Measurements from ENCODE around the gene NAA15.
A peak's percentile ranks its signal among the peaks of the same experiment; 100 is the strongest.
"Not testable (repeated sequence)": the region's sequence is repeated elsewhere in the genome, so short reads cannot be mapped to it uniquely, and the experiment has no call there.

Gene NAA15

GRCh38 chr4:139297001-139297410 is 4.3 kb upstream of the NAA15 start:
- no peak for DNase-seq (ENCODE audit: low read depth in 2 of 2)

DNA sequence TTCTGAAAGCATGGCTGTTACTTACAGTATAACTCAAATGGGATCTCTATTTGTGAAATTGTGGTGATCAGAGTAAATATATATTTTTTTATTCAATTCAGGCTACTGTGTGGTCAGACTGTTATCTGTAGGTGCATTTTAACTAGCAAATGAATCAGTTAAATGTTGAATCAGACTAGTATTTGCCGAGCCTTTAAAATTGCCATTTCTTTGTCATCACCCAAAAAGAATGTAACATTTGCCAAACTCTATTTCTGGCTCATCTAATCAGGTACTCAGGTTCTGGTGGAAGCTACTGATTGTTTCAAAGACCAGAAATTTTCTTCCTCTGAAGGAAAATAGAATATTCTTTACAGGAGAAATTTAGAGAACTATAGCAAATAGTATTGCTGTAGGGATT is 1.8 kb upstream of the NAA15 start:
- no peak for DNase-seq (ENCODE audit: low read depth in 2 of 2)

DNA sequence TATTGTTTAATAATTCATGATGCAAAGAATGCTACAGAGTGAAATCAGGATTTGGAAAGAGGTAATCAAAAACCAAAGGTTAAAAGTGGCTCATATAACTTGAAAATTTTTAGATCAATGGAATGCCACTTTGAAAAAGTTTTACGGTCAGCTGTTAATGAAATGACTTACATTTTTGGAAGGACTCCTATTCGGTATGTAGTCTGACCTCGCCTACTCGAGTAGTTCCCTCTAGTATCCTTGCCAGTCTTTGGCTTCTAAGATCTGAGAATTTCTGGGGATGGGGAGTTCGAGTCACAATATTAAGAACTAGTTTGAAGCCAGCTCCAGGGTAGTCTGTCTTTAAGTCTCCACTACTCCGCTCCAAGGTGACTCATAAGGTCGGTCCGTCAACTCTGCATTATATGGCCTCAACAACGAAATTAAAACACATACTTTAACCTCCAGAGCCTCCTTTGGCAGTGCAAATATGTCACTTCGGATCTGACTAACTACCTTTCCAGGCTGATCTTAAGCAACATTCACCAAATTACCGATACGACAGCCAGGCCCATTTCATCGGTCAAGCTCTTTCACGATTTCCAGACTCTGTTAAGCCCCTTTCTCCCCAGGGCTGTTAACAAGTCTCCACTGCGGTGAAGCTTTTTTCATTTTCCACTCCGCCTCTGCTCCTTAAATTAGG is 733 bp upstream of the NAA15 start:
- no peak for DNase-seq (ENCODE audit: low read depth in 2 of 2)

DNA sequence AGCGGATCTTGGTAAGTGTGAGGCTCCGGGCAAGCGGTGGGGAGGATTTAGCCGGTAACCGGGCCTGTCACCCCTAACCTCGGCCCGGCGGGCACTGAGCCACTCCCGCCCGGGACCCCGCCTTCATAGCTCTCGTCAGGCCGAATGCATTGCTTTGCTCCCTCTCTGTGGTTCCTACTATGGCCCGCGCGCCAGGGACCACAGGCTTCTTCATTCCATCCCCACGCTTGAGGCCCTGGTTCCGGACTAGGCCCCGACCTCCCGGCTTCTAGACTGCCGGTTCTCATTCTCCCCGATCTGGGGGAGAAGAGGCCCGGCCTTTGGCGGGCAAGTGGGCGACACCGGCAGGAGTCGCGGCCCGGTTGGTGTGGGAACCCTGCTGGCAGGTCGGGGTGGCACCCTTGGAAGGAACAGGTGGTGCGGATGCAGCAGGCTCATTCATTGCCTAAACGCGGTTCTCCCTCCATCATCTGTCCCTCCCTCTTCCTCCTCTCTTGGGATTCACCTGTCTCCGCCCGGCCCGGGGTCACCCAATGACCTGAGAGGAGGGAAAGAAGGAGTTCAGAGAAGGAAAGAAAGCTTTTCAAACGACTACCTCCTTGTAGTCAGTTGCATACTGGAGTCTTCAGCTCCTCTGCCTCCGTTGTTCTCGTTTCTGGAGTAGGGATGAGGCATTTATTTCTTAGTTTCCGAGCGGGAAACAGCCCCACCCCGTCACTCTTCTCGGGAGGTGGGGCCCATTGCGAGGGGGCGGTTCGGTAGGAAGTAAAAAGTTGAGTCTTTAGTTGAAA is 711 bp downstream of the NAA15 start, which contains the start of gene NDUFC1:
TSS of gene NDUFC1 (minus strand) at position 657 of the 791 bp plus-strand sequence. CDS start 6,679 bp downstream, outside the sequence.
- peak; percentile 31 to 47 for DNase-seq (ENCODE audit: low read depth in 2 of 2)

- no peak for DNase-seq (ENCODE audit: low read depth in 2 of 2)
Measured at GRCh38 chr4:139304920-139305319, 3.6 kb downstream of the NAA15 start.

DNA sequence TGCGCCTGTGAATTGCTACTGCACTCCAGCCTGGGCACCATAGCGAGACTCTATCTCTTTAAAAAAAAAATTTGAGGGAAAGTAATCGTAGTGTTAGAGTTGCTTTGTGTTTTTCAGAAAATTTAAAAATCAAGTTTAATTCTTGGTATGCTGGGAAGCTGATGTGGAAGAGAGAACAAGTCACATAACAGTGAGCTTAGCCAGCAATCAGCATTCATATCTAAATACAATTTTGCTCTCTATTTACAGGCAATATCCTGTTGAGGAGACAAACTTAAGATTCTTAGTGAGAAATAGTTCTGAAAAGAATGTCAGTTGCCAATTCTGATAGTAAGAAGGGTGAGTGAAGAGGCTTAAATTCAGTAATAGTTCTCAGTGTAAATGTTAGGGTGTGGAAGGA is 10.6 kb downstream of the NAA15 start:
- no peak for DNase-seq (ENCODE audit: low read depth in 2 of 2)

GRCh38 chr4:139312552-139313332 is 11.4 kb downstream of the NAA15 start:
- DNase-seq (ENCODE audit: low read depth in 2 of 2): no peak

DNA sequence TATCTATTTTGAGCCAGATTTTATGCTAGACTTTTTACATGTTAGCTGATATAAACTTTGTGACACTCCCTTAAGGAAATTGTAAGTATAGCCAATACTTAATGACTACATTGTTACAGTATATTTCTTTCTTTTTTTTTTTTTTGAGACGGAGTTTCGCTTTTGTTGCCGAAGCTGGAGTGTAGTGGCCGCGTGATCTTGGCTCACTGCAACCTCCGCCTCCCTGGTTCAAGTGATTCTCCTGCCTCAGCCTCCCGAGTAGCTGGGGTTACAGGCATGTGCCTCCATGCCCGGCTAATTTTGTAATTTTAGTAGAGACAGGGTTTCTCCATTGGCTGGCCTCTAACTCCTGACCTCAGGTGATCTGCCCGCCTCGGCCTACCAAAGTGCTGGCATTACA is 12.1 kb downstream of the NAA15 start:
- not testable (repeated sequence) for DNase-seq (ENCODE audit: low read depth in 2 of 2)

DNA sequence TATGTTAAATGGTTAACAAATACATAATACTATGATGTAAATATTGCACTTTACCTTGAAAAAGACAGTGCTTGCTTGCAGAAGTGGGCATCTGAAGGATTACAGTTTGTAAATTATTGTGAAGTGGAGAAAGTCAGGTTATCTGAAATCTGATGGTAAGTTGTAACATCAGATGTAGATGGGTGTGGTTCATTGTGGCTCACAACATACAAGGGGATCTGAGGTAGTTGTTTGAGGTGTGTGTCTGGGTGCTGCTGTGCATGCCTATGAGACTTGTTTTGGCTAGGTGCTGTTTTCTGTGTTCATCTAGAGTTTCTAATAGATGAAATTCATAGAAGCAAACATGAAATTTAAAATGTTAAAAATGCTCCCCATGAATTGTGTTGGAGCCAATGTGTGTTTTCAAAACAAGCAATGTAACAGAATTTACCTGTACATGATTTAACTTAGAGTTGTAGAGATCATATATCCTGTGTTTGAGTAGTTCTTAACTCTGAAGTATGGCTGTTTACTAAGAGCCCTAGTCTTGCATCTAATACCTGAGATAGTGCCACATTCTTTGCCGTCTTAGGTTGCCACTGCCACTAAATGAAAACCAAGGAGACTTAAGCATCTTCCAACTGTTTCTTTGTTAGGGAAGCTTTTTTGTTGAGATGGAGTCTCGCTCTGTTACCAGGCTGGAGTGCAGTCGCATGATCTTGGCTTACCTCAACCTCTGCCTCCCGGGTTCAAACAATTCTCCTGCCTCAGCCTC is 12.9 kb downstream of the NAA15 start:
- no peak for DNase-seq (ENCODE audit: low read depth in 2 of 2)

- no peak for DNase-seq (ENCODE audit: low read depth in 2 of 2)
Measured at GRCh38 chr4:139315221-139315675, 13.9 kb downstream of the NAA15 start.

DNA sequence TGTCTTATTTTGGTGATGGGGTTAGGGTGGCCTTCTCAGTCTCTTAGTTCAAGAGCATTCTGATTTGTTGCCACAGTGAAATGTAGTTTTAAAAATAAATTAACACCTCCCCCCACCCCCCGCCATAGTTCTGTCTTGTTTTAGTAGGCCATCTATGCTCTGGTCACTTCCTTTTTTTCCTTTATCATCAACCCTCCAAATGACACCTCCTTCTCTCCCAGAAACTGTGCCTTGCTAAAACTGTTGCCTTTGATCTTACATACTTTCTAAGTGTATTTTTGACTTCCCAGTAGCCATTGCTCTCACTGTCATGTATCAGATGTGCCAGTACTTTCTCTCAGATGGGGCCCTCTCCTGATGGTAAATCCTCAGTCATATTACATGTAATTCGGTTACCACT is 15.4 kb downstream of the NAA15 start:
- DNase-seq (ENCODE audit: low read depth in 2 of 2): no peak

DNA sequence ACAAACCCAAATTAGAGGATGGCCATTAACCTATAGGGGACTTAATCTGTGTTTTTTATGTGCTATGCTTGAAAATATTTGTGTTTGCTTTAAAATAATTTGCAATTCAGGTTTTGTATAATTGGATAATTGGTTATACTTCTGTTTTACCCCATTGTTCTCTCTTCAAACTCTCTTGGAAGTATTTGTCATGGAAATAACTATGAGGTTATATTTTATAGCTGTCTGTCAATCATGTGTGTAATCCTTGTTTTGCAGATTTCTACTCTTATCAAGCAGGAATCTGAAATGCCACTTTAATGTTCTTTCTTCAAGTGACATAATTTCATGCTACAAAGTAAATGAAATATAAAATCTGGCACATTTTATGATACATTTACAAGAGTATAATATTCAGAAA is 16.3 kb downstream of the NAA15 start:
- no peak for DNase-seq (ENCODE audit: low read depth in 2 of 2)

DNA sequence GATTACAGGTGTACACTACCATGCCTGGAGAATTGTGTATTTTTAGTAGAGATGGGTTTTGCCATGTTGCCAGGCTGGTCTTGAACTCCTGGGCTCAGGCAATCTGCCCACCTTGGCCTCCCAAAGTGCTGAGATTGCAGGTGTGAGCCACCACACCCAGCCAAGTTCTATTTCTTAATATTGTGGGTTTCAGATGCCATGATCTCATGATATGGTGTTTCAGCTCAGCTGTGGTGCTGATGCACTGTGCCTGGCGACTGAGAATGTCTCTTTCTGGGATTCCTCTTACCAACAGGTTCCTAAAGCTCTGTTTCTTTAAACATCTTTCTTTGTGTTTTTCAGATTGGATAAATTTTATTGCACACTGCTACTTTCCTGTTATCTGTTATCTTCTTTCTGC is 18.3 kb downstream of the NAA15 start:
- DNase-seq (ENCODE audit: low read depth in 2 of 2): no peak

GRCh38 chr4:139322070-139322469 is 20.8 kb downstream of the NAA15 start:
- not testable (repeated sequence) for DNase-seq (ENCODE audit: low read depth in 2 of 2)

DNA sequence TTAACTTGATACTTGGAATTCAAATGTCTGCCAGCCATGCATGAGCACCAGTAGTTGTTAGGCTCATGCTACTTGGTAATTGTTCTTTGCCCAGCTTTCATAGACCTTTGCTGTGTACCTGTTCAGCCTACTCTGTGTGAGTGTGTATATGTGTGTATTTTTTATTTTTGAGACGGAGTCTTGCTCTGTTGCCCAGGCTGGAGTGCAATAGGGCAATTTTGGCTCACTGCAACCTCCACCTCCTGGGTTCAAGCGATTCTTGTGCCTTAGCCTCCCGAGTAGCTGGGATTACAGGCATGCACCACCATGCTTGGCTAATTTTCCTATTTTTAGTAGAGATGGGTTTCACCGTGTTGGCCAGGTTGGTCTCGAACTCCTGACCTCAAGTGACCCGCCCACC is 21.2 kb downstream of the NAA15 start:
- not testable (repeated sequence) for DNase-seq (ENCODE audit: low read depth in 2 of 2)

DNA sequence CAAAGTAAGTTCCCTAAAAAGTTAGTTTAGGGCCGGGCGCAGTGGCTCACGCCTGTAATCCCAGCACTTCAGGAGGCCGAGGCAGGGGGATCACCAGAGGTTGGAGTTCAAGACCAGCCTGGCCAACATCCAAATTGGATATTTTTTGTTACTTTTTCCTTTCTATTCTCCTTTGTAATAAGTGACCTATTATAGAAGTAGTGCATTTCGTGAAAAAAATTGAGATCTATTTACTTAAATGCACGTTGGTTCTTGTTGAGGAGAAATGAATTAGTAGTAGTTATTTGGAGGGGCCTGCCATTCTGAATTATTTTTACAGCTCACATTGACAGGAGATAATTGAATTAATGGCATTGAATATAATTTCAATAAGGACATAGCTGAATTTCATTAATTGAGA is 23.3 kb downstream of the NAA15 start:
- DNase-seq (ENCODE audit: low read depth in 2 of 2): no peak

DNA sequence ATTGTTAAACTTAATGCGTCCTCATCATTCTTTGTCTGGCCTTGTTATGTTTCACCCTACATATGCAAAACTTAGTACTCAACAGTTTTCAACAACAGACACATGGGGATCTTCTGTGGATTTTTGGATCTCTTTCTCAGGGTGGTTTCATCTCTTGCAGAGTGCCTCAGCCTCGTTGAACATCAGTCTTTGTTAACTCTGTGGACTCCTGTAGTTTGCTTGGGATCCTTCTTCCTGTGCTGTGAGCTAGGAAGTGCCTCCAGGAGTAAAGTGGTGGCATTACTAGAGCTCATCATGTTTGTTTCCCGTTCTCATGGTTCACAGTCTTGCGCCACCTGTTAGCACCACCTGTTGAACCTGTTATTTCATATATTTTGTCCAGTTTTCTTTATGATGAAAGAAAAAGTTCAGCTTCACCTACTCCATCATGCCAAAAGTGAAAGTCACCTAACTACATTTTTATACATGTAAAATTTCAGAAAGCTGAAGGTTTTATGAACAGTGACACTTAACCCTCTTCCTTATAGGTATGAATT is 28.4 kb downstream of the NAA15 start:
- DNase-seq (ENCODE audit: low read depth in 2 of 2): no peak

DNA sequence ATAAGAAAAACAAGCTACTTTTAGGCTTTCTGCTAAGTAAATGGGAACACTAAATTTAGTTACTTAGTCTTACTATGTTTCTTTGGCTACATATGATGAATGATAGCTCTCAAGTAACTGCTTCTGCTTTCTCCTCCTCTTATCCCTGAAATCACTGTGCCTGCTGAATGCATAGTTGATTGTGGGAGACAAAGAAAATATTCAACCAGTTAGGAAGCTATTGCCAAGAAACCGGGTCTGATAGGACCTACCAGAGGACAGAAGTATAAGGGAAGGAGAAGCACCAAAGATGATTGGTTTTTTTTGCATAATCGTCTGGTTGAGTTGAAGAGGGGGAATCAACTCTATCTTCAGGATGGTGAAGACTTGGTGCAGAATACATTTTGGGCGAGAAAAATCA is 29.0 kb downstream of the NAA15 start:
- no peak for DNase-seq (ENCODE audit: low read depth in 2 of 2)

DNA sequence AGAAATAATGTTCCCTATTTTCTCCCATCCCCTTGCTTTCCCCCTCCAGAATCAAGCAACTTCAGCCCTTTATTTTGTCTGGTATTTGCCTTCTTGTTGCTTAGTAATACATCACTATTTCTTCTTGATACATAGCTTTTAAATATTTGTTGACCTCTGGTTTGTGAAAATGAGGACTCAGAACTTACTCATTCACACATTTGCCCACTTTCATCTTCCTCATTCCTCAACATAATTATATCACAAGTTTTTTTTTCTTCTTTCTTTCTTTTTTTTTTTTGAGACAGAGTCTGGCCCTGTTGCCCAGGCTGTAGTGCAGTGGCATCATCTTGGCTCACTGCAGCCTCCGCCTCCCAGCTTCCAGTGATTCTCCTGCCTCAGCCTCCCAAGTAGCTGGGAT is 29.9 kb downstream of the NAA15 start:
- no peak for DNase-seq (ENCODE audit: low read depth in 2 of 2)

- no peak for DNase-seq (ENCODE audit: low read depth in 2 of 2)
Measured at GRCh38 chr4:139333046-139333445, 31.7 kb downstream of the NAA15 start.

DNA sequence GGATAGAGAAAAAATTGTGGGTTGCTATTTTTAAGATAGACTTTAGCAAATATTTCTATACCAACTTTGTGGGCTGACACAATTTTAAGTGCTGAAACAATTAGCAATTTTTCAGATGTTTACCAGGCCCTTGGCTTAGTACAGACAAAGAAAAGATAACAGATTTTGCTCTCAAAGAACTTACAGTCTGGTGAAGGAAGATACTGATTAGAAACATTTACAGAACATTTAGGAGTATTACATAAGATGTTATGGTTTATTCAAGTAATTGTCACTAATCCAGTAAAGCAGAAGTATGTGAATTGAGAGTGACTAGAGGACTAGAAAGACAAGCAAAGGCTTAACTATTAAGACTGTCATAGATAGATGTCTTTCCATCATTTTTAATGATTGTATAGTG is 36.3 kb downstream of the NAA15 start:
- DNase-seq (ENCODE audit: low read depth in 2 of 2): no peak

All from stimulated activated CD8-positive, alpha-beta memory T cell treated with anti-CD3 and anti-CD28 coated beads, Interleukin-7, amount 100 ng/mL, for 4 hours (primary cell).